PC-3 (cell line): Measurements from ENCODE around the gene ST7. TPM values are rescaled to one million over a fixed set of nuclear protein-coding genes. Genes with fewer than 3 reads are reported as not detected.

Source experiments
- ATAC-seq: fragments of 200-7000 bp; cut with Tn5 transposase; 2 replicates; pipeline ENCODE4 v1.9.1; 2020; ENCODE audit warnings: mild to moderate bottlenecking, moderate library complexity
- BruUV-seq: library from RNA; stranded (reverse); fragments of 400-500 nt; replicated peaks from 2 replicates; lab custom pipeline; 2021; lab: Mats Ljungman, UMichigan
- CTCF ChIA-PET: fragments of 300-600 bp; sonication (Branson Sonifier 250); formaldehyde crosslinking; loops from one replicate; lab custom pipeline; 2022; ENCODE audit warnings: antibody characterized with exemption; lab: Charles Lee
- POLR2A ChIA-PET: fragments of 300-600 bp; sonication (Branson Sonifier 250); formaldehyde crosslinking; loops from one replicate; lab custom pipeline; 2022; ENCODE audit warnings: antibody characterized with exemption; ENCODE audit not compliant: unreplicated experiment; lab: Charles Lee
- DNase-seq: peaks from one replicate; pipeline ENCODE4 v3.0.0-alpha.2; 2015
- H2AFZ ChIP-seq: fragments of 300-600 bp; sonication (generic); 2 replicates; pipeline ENCODE4 v1.6.0; 2016; ENCODE audit warnings: antibody characterized with exemption, low read length
- H3F3A ChIP-seq: fragments of 300-600 bp; sonication (generic); one replicate; pipeline ENCODE4 v1.6.0; 2017; ENCODE audit warnings: antibody characterized with exemption, low read length, control low read depth, mild to moderate bottlenecking; ENCODE audit not compliant: unreplicated experiment
- H3K27ac ChIP-seq: fragments of 300-600 bp; sonication (generic); 2 replicates; pipeline ENCODE4 v1.5.1; 2016; ENCODE audit warnings: mild to moderate bottlenecking, low read length
- H3K27me3 ChIP-seq: fragments of 300-600 bp; sonication (generic); 2 replicates; pipeline ENCODE4 v1.6.1; 2016; ENCODE audit warnings: low read length, mixed read lengths
- H3K36me3 ChIP-seq: fragments of 300-600 bp; sonication (generic); 2 replicates; pipeline ENCODE4 v1.6.1; 2016; ENCODE audit warnings: low read depth, mixed run types, low read length, mixed read lengths
- H3K4me1 ChIP-seq: fragments of 300-600 bp; sonication (generic); 2 replicates; pipeline ENCODE4 v1.5.1; 2016; ENCODE audit warnings: low read length; ENCODE audit not compliant: insufficient read depth
- H3K4me2 ChIP-seq: fragments of 300-600 bp; sonication (generic); 2 replicates; pipeline ENCODE4 v1.6.0; 2016; ENCODE audit warnings: low read length
- H3K4me3 ChIP-seq: fragments of 300-600 bp; sonication (generic); 2 replicates; pipeline ENCODE4 v1.5.1; 2016; ENCODE audit warnings: mild to moderate bottlenecking, low read length, mixed read lengths
- H3K79me2 ChIP-seq: fragments of 300-600 bp; sonication (generic); 2 replicates; pipeline ENCODE4 v1.6.1; 2017; ENCODE audit warnings: low read length, mixed read lengths
- H3K9ac ChIP-seq: fragments of 300-600 bp; sonication (generic); 2 replicates; pipeline ENCODE4 v1.6.0; 2016; ENCODE audit warnings: mild to moderate bottlenecking, low read length
- H3K9me2 ChIP-seq: fragments of 300-600 bp; sonication (generic); replicated peaks from 2 replicates; pipeline ENCODE4 v1.6.1; 2016; ENCODE audit warnings: mixed run types, low read length, mixed read lengths
- H3K9me3 ChIP-seq: fragments of 300-600 bp; sonication (generic); 2 replicates; pipeline ENCODE4 v1.6.1; 2016; ENCODE audit warnings: low read length, mixed read lengths
- H4K20me1 ChIP-seq: fragments of 300-600 bp; sonication (generic); 2 replicates; pipeline ENCODE4 v1.6.1; 2016; ENCODE audit warnings: low read length, mixed read lengths
- CTCF ChIP-seq: fragments of 300-600 bp; sonication (generic); conservative IDR thresholded peaks from 2 replicates; pipeline ENCODE4 v1.5.1; 2017; ENCODE audit warnings: antibody characterized with exemption, low read depth, mild to moderate bottlenecking, low read length
- EZH2 ChIP-seq: fragments of 300-600 bp; sonication (generic); IDR thresholded peaks from one replicate; pipeline ENCODE4 v1.6.1; 2017; ENCODE audit warnings: antibody characterized with exemption, mild to moderate bottlenecking, low read length; ENCODE audit not compliant: unreplicated experiment
- EZH2phosphoT487 ChIP-seq: fragments of 300-600 bp; sonication (generic); IDR thresholded peaks from 2 replicates; pipeline ENCODE4 v1.6.1; 2018; ENCODE audit warnings: mild to moderate bottlenecking, antibody characterized with exemption, low read length, borderline replicate concordance
- intact Hi-C: fragments of 100-400 bp; cut with micrococcal nuclease; formaldehyde crosslinking; loops from 2 replicates; pipeline ENCODE4 v1.9.0; 2023
- total RNA-seq: library from RNA; depleted of rRNA; stranded (reverse); fragments of >200 nt; gene quantifications from 2 replicates; pipeline ENCODE4 v1.2.3, GENCODE V29; 2014

The ST7 gene
- total RNA-seq, 1 experiment from 2014 or later: 19.7 TPM

GRCh38 chr7:117146511-117146910, 193.2 kb downstream of the ST7 start:
- Histone ChIP-seq H4K20me1 (no peaks in the 10 kb centered on the region), H3K79me2 (no peaks in the 10 kb centered on the region), H3F3A (no peaks in the 10 kb centered on the region), H3K36me3 (no peaks in the 10 kb centered on the region), H3K9me3 (no peaks in the 10 kb centered on the region), H3K27me3 (no peaks in the 10 kb centered on the region), H3K4me2 (no peak overlapping the region), H3K4me3 (no peak overlapping the region), H3K9ac (no peak overlapping the region), H2AFZ (no peak overlapping the region), H3K4me1 (peaks cover 17% of the 10 kb centered on the region), H3K9me2 (no peaks in the 10 kb centered on the region), H3K27ac (no peak overlapping the region)
- ATAC-seq (no peak), DNase-seq (no peak)
- intact Hi-C loops: no loop called here
- CTCF ChIA-PET: interaction anchor here (0.6 kb wide), 1 partner anchor 20 kb away, joined by 3 read pairs; no protein-coding TSS in a partner anchor
- no peak for TF ChIP-seq EZH2phosphoT487
- no peak for TF ChIP-seq EZH2
- no peak for TF ChIP-seq CTCF
- POLR2A ChIA-PET: no interaction called here
- BruUV-seq: no TSS peak

- H3K9ac ChIP-seq: no peak overlapping the region
- ChIA-PET CTCF (no interaction called here), POLR2A (no interaction called here)
- H3K4me1 ChIP-seq: peaks cover 5% of the 10 kb centered on the region
- TF ChIP-seq EZH2phosphoT487: no peak
- no peak for TF ChIP-seq CTCF
- TF ChIP-seq EZH2: no peak
- H3F3A ChIP-seq: no peaks in the 10 kb centered on the region
- no TSS peak for BruUV-seq
- no peak for DNase-seq
- ATAC-seq: no peak
- H3K9me2 ChIP-seq: no peaks in the 10 kb centered on the region
- H3K9me3 ChIP-seq: no peaks in the 10 kb centered on the region
- intact Hi-C loops: no loop called here
- H3K27me3 ChIP-seq: no peaks in the 10 kb centered on the region
- H3K4me3 ChIP-seq: no peak overlapping the region
- no peak overlapping the region for H3K27ac ChIP-seq
- H2AFZ ChIP-seq: no peak overlapping the region
- no peaks in the 10 kb centered on the region for H3K36me3 ChIP-seq
- no peak overlapping the region for H3K4me2 ChIP-seq
- H3K79me2 ChIP-seq: no peaks in the 10 kb centered on the region
- no peaks in the 10 kb centered on the region for H4K20me1 ChIP-seq
Measured at GRCh38 chr7:117148971-117149370, 195.7 kb downstream of the ST7 start.

GRCh38 chr7:117149692-117150091, 196.4 kb downstream of the ST7 start:
- ATAC-seq (no peak), DNase-seq (no peak)
- H3K9ac ChIP-seq: no peak overlapping the region
- no peak overlapping the region for H2AFZ ChIP-seq
- H3K27me3 ChIP-seq: no peaks in the 10 kb centered on the region
- no peaks in the 10 kb centered on the region for H3F3A ChIP-seq
- POLR2A ChIA-PET: no interaction called here
- H3K9me2 ChIP-seq: no peaks in the 10 kb centered on the region
- no peak overlapping the region for H3K27ac ChIP-seq
- no peak for TF ChIP-seq EZH2
- TF ChIP-seq EZH2phosphoT487: no peak
- no peak for TF ChIP-seq CTCF
- H3K9me3 ChIP-seq: no peaks in the 10 kb centered on the region
- H3K36me3 ChIP-seq: no peaks in the 10 kb centered on the region
- H3K4me1 ChIP-seq: peaks cover 5% of the 10 kb centered on the region; the same call in 1 of the 2 replicates
- H3K79me2 ChIP-seq: no peaks in the 10 kb centered on the region
- no TSS peak for BruUV-seq
- CTCF ChIA-PET: interaction anchor here (0.7 kb wide), 1 partner anchor 8 kb away, joined by 7 read pairs; no protein-coding TSS in a partner anchor
- no peak overlapping the region for H3K4me3 ChIP-seq
- H3K4me2 ChIP-seq: no peak overlapping the region
- H4K20me1 ChIP-seq: no peaks in the 10 kb centered on the region
- intact Hi-C loops: no loop called here
